GM23338 (cell line): ENCODE results near the gene ANKRD60.

ENCODE experiments used
- CREB1 ChIP-seq: fragments of 250-450 bp; sonication (Bioruptor Pico); IDR thresholded peaks from 2 replicates; pipeline ENCODE4 v1.5.0; 2020; ENCODE audit warnings: low read depth, mild to moderate bottlenecking, moderate library complexity
- CTCF ChIP-seq, 2 experiments: fragments of 200-600 bp in 1 of 2; sonication (generic) in 1 of 2; conservative IDR thresholded peaks; 2 replicates each; pipeline versions ENCODE4 v1.5.1 to v1.6.1; 2016 to 2017; ENCODE audit warnings: antibody characterized with exemption in 2 of 2, low read depth in 2 of 2, mild to moderate bottlenecking in 2 of 2, moderate library complexity in 1 of 2
- EZH2 ChIP-seq: fragments of 200-600 bp; sonication (generic); IDR thresholded peaks from one replicate; pipeline ENCODE4 v1.8.0; 2017; ENCODE audit warnings: antibody characterized with exemption, mild to moderate bottlenecking, low read depth; ENCODE audit not compliant: unreplicated experiment
- EZH2phosphoT487 ChIP-seq: fragments of 200-600 bp; sonication (generic); IDR thresholded peaks from one replicate; pipeline ENCODE4 v1.8.1; 2018; ENCODE audit warnings: antibody characterized with exemption; ENCODE audit not compliant: unreplicated experiment
- JUNB ChIP-seq: IDR thresholded peaks from one replicate; pipeline ENCODE4 v1.6.1; 2016; ENCODE audit warnings: antibody characterized with exemption; ENCODE audit not compliant: unreplicated experiment
- POLR2AphosphoS5 ChIP-seq: IDR thresholded peaks from 2 replicates; pipeline ENCODE4 v1.6.1; 2016; ENCODE audit warnings: antibody characterized with exemption, low read depth
- TF ChIP-seq, protein P1 (sequence below): IDR thresholded peaks from one replicate; pipeline ENCODE4 v1.6.1; 2018; ENCODE audit warnings: antibody characterized with exemption; ENCODE audit not compliant: unreplicated experiment
- TF ChIP-seq, protein P2 (sequence below): fragments of 250-450 bp; sonication (Bioruptor Pico); IDR thresholded peaks from 2 replicates; pipeline ENCODE4 v1.5.0; 2020; ENCODE audit warnings: mild to moderate bottlenecking, moderate library complexity
- TF ChIP-seq, protein P3 (sequence below): IDR thresholded peaks from 2 replicates; pipeline ENCODE4 v1.6.1; 2016; ENCODE audit warnings: antibody characterized with exemption

GRCh38 chr20:58174708-58175280 is 53.7 kb downstream of the ANKRD60 start:
- TF ChIP-seq POLR2AphosphoS5 (no peak), EZH2 (no peak), CTCF (conservative IDR thresholded peaks at IDR 0.05; ENCODE audit: low read depth in 2 of 2) (no peak), EZH2phosphoT487 (no peak), JUNB (no peak), CREB1 (CRISPR knock-in tag) (no peak)
- TF ChIP-seq, protein P1, sequence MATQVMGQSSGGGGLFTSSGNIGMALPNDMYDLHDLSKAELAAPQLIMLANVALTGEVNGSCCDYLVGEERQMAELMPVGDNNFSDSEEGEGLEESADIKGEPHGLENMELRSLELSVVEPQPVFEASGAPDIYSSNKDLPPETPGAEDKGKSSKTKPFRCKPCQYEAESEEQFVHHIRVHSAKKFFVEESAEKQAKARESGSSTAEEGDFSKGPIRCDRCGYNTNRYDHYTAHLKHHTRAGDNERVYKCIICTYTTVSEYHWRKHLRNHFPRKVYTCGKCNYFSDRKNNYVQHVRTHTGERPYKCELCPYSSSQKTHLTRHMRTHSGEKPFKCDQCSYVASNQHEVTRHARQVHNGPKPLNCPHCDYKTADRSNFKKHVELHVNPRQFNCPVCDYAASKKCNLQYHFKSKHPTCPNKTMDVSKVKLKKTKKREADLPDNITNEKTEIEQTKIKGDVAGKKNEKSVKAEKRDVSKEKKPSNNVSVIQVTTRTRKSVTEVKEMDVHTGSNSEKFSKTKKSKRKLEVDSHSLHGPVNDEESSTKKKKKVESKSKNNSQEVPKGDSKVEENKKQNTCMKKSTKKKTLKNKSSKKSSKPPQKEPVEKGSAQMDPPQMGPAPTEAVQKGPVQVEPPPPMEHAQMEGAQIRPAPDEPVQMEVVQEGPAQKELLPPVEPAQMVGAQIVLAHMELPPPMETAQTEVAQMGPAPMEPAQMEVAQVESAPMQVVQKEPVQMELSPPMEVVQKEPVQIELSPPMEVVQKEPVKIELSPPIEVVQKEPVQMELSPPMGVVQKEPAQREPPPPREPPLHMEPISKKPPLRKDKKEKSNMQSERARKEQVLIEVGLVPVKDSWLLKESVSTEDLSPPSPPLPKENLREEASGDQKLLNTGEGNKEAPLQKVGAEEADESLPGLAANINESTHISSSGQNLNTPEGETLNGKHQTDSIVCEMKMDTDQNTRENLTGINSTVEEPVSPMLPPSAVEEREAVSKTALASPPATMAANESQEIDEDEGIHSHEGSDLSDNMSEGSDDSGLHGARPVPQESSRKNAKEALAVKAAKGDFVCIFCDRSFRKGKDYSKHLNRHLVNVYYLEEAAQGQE: no peak
- TF ChIP-seq, protein P2, sequence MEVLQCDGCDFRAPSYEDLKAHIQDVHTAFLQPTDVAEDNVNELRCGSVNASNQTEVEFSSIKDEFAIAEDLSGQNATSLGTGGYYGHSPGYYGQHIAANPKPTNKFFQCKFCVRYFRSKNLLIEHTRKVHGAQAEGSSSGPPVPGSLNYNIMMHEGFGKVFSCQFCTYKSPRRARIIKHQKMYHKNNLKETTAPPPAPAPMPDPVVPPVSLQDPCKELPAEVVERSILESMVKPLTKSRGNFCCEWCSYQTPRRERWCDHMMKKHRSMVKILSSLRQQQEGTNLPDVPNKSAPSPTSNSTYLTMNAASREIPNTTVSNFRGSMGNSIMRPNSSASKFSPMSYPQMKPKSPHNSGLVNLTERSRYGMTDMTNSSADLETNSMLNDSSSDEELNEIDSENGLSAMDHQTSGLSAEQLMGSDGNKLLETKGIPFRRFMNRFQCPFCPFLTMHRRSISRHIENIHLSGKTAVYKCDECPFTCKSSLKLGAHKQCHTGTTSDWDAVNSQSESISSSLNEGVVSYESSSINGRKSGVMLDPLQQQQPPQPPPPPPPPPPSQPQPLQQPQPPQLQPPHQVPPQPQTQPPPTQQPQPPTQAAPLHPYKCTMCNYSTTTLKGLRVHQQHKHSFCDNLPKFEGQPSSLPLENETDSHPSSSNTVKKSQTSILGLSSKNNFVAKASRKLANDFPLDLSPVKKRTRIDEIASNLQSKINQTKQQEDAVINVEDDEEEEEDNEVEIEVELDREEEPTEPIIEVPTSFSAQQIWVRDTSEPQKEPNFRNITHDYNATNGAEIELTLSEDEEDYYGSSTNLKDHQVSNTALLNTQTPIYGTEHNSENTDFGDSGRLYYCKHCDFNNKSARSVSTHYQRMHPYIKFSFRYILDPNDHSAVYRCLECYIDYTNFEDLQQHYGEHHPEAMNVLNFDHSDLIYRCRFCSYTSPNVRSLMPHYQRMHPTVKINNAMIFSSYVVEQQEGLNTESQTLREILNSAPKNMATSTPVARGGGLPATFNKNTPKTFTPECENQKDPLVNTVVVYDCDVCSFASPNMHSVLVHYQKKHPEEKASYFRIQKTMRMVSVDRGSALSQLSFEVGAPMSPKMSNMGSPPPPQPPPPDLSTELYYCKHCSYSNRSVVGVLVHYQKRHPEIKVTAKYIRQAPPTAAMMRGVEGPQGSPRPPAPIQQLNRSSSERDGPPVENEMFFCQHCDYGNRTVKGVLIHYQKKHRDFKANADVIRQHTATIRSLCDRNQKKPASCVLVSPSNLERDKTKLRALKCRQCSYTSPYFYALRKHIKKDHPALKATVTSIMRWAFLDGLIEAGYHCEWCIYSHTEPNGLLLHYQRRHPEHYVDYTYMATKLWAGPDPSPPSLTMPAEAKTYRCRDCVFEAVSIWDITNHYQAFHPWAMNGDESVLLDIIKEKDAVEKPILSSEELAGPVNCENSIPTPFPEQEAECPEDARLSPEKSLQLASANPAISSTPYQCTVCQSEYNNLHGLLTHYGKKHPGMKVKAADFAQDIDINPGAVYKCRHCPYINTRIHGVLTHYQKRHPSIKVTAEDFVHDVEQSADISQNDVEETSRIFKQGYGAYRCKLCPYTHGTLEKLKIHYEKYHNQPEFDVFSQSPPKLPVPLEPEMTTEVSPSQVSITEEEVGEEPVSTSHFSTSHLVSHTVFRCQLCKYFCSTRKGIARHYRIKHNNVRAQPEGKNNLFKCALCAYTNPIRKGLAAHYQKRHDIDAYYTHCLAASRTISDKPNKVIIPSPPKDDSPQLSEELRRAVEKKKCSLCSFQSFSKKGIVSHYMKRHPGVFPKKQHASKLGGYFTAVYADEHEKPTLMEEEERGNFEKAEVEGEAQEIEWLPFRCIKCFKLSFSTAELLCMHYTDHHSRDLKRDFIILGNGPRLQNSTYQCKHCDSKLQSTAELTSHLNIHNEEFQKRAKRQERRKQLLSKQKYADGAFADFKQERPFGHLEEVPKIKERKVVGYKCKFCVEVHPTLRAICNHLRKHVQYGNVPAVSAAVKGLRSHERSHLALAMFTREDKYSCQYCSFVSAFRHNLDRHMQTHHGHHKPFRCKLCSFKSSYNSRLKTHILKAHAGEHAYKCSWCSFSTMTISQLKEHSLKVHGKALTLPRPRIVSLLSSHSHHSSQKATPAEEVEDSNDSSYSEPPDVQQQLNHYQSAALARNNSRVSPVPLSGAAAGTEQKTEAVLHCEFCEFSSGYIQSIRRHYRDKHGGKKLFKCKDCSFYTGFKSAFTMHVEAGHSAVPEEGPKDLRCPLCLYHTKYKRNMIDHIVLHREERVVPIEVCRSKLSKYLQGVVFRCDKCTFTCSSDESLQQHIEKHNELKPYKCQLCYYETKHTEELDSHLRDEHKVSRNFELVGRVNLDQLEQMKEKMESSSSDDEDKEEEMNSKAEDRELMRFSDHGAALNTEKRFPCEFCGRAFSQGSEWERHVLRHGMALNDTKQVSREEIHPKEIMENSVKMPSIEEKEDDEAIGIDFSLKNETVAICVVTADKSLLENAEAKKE (CRISPR knock-in tag): no peak
- TF ChIP-seq, protein P3, sequence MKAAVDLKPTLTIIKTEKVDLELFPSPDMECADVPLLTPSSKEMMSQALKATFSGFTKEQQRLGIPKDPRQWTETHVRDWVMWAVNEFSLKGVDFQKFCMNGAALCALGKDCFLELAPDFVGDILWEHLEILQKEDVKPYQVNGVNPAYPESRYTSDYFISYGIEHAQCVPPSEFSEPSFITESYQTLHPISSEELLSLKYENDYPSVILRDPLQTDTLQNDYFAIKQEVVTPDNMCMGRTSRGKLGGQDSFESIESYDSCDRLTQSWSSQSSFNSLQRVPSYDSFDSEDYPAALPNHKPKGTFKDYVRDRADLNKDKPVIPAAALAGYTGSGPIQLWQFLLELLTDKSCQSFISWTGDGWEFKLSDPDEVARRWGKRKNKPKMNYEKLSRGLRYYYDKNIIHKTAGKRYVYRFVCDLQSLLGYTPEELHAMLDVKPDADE: no peak
